A549 (cell line): ENCODE measurements around the gene DBF4B. TPM values are rescaled to one million over a fixed set of nuclear protein-coding genes. Genes with fewer than 3 reads are reported as not detected.

Experiments used
- ATAC-seq, 2 experiments: fragments of 200-7000 bp in 1 of 2; fragments of >200 bp in 1 of 2; cut with Nextera tagmentation in 1 of 2; cut with Tn5 transposase in 1 of 2; 3 replicates each; pipeline versions ENCODE4 v1.8.0 to v1.9.1; 2018 to 2020; ENCODE audit warnings: mild to moderate bottlenecking in 1 of 2, moderate library complexity in 1 of 2
- CTCF ChIA-PET: fragments of 300-600 bp; sonication (Branson Sonifier 250); formaldehyde crosslinking; extraction: SDS; loops from one replicate; lab custom pipeline; 2021; ENCODE audit warnings: antibody characterized with exemption, inconsistent platforms; lab: Yijun Ruan, JAX
- POLR2A ChIA-PET: fragments of 350-600 bp; formaldehyde crosslinking; extraction: SDS; loops from one replicate; lab custom pipeline; 2021; ENCODE audit warnings: antibody characterized with exemption, inconsistent platforms; lab: Yijun Ruan, JAX
- DNase-seq, 2 experiments: peaks; one replicate each; pipeline versions ENCODE4 v3.0.0 to v3.0.0-alpha.2; 2011 to 2016; ENCODE audit warnings: low read depth in 1 of 2, low spot score in 1 of 2
- FAIRE-seq: peaks from 2 replicates; lab custom pipeline; 2011; peaks lifted over from hg19 to GRCh38; lab: Jason Lieb, UNC
- H3K27ac ChIP-seq, 2 experiments: fragments of >200 bp; sonication (Bioruptor Twin); formaldehyde crosslinking; 3 replicates each; pipeline ENCODE4 v1.5.1; 2016 to 2017
- H3K4me1 ChIP-seq: fragments of >200 bp; sonication (Bioruptor Twin); formaldehyde crosslinking; 3 replicates; pipeline ENCODE4 v1.6.1; 2016
- H3K4me2 ChIP-seq: fragments of >200 bp; sonication (Bioruptor Twin); formaldehyde crosslinking; 3 replicates; pipeline ENCODE4 v1.6.1; 2016
- H3K4me3 ChIP-seq: fragments of >200 bp; sonication (Bioruptor Twin); formaldehyde crosslinking; 3 replicates; pipeline ENCODE4 v1.5.1; 2016
- H3K9me3 ChIP-seq: fragments of >200 bp; sonication (Bioruptor Twin); formaldehyde crosslinking; 3 replicates; pipeline ENCODE4 v1.6.1; 2016
- BHLHE40 ChIP-seq: IDR thresholded peaks from 2 replicates; pipeline ENCODE4 v1.6.1; 2012; ENCODE audit warnings: low read depth, low read length, inconsistent platforms
- CBX8 ChIP-seq: fragments of 200-600 bp; sonication (generic); IDR thresholded peaks from 2 replicates; pipeline ENCODE4 v1.6.1; 2016
- CTCF ChIP-seq: fragments of >200 bp; sonication (Bioruptor Twin); formaldehyde crosslinking; IDR thresholded peaks from 3 replicates; pipeline ENCODE4 v1.5.1; 2016
- EHMT2 ChIP-seq: fragments of 200-600 bp; sonication (generic); IDR thresholded peaks from 2 replicates; pipeline ENCODE4 v1.6.1; 2016; ENCODE audit warnings: antibody characterized with exemption, low read depth, mild to moderate bottlenecking, moderate library complexity
- ELK1 ChIP-seq: fragments of 150-350 bp; IDR thresholded peaks from 2 replicates; pipeline ENCODE4 v1.6.1; 2014; ENCODE audit warnings: low read depth, mild to moderate bottlenecking, low read length
- HOXB5 ChIP-seq: fragments of 250-450 bp; sonication (Bioruptor Pico); IDR thresholded peaks from 2 replicates; pipeline ENCODE4 v1.5.0; 2020; ENCODE audit warnings: mild to moderate bottlenecking, moderate library complexity
- JUN ChIP-seq, 2 experiments: fragments of >200 bp; sonication (Bioruptor Twin); formaldehyde crosslinking; IDR thresholded peaks; 2 replicates in 1 of 2; 3 replicates in 1 of 2; pipeline ENCODE4 v1.6.1; 2016 to 2017
- KDM5A ChIP-seq: fragments of 200-600 bp; sonication (generic); IDR thresholded peaks from 2 replicates; pipeline ENCODE4 v1.6.1; 2016; ENCODE audit warnings: antibody characterized with exemption, mild to moderate bottlenecking
- MAFK ChIP-seq: fragments of 450-650 bp; IDR thresholded peaks from 2 replicates; pipeline ENCODE4 v1.6.1; 2014; ENCODE audit not compliant: partially characterized antibody
- MYC ChIP-seq: IDR thresholded peaks from 2 replicates; pipeline ENCODE4 v1.6.1; 2012; ENCODE audit warnings: mild to moderate bottlenecking, inconsistent platforms, low read length, improper control_type of control experiment, borderline replicate concordance
- PHF8 ChIP-seq: fragments of 200-600 bp; sonication (generic); IDR thresholded peaks from 2 replicates; pipeline ENCODE4 v1.6.1; 2016; ENCODE audit warnings: low read depth, mild to moderate bottlenecking, antibody characterized with exemption, moderate library complexity, borderline replicate concordance
- RCOR1 ChIP-seq: fragments of 150-350 bp; IDR thresholded peaks from 2 replicates; pipeline ENCODE4 v1.6.1; 2014; ENCODE audit warnings: antibody characterized with exemption, low read length, low read depth
- REST ChIP-seq: fragments of 200-600 bp; sonication (generic); IDR thresholded peaks from 2 replicates; pipeline ENCODE4 v1.6.1; 2016; ENCODE audit warnings: antibody characterized with exemption, mild to moderate bottlenecking, moderate library complexity
- RNF2 ChIP-seq: fragments of 200-600 bp; sonication (generic); IDR thresholded peaks from 2 replicates; pipeline ENCODE4 v1.6.1; 2016; ENCODE audit warnings: low read depth, mild to moderate bottlenecking, antibody characterized with exemption, moderate library complexity, borderline replicate concordance
- SMC3 ChIP-seq: fragments of >200 bp; sonication (Bioruptor Twin); formaldehyde crosslinking; IDR thresholded peaks from 3 replicates; pipeline ENCODE4 v1.6.1; 2018; ENCODE audit warnings: inconsistent platforms
- SREBF2 ChIP-seq: fragments of 450-650 bp; IDR thresholded peaks from 2 replicates; pipeline ENCODE4 v1.6.1; 2014; ENCODE audit warnings: mild to moderate bottlenecking, moderate library complexity
- ZNF302 ChIP-seq: fragments of 250-450 bp; sonication (Bioruptor Pico); IDR thresholded peaks from 2 replicates; pipeline ENCODE4 v1.9.0; 2021; ENCODE audit warnings: inconsistent platforms, mild to moderate bottlenecking, moderate library complexity
- WGBS: methylation state at CpG from one replicate; pipeline ENCODE4 v1.1.6; 2017; ENCODE audit errors: missing lambda C conversion rate; 5-methylcytosine and 5-hydroxymethylcytosine counted together
- polyA plus RNA-seq, 4 experiments: library from polyadenylated mRNA; depleted of rRNA in 3 of 4; stranded (reverse); fragments of >200 nt; fragmentation: RNase III in 1 of 4; extraction: RNeasy Plus Mini Kit Qiagen cat#74134 plus additional on column Dnase treatment in 1 of 4; gene quantifications; 2 replicates in 3 of 4; 3 replicates in 1 of 4; pipeline ENCODE4 v1.2.3, GENCODE V29; 2011 to 2017
- TF ChIP-seq, protein P1 (sequence below): fragments of 250-450 bp; sonication (Bioruptor Pico); IDR thresholded peaks from 2 replicates; pipeline ENCODE4 v1.5.0; 2021; ENCODE audit warnings: mild to moderate bottlenecking, moderate library complexity, borderline replicate concordance
- TF ChIP-seq, protein P2 (sequence below): IDR thresholded peaks from 2 replicates; pipeline ENCODE4 v1.6.1; 2012

DBF4B gene
- polyA plus RNA-seq, 2 of the 4 experiments (the other 2 are of a cell fraction) = 16.9 to 32.3 TPM

- Histone ChIP-seq H3K27ac (no peak overlapping the region), H3K4me2 (no peak overlapping the region), H3K9me3 (no peaks in the 10 kb centered on the region)
- FAIRE-seq (no peak), ATAC-seq (peak in 1 of 2 experiments; percentile 14; a peak in 2 of 6 replicates)
- 85% methylated on average over 19 of the region's 19 CpGs for whole genome bisulfite sequencing
- ChIA-PET POLR2A (interaction anchor here (0.5 kb wide), 1 partner anchor 122 kb away, joined by 3 read pairs; no protein-coding TSS in a partner anchor), CTCF (interaction anchor here (0.7 to 4.2 kb wide), 10 partner anchors 12 to 216 kb away, joined by 3 to 17 read pairs (median 6); no protein-coding TSS in a partner anchor)
- TF ChIP-seq HOXB5 (no peak), RCOR1 (no peak), ELK1 (no peak), JUN (IDR thresholded peaks at IDR 0.05) (no peak), ZNF302 (no peak), EHMT2 (no peak), CTCF (no peak), MAFK (no peak), KDM5A (no peak), REST (no peak), PHF8 (no peak), SMC3 (no peak), RNF2 (no peak), BHLHE40 (no peak), SREBF2 (no peak), MYC (no peak), CBX8 (no peak)
- TF ChIP-seq, protein P1, sequence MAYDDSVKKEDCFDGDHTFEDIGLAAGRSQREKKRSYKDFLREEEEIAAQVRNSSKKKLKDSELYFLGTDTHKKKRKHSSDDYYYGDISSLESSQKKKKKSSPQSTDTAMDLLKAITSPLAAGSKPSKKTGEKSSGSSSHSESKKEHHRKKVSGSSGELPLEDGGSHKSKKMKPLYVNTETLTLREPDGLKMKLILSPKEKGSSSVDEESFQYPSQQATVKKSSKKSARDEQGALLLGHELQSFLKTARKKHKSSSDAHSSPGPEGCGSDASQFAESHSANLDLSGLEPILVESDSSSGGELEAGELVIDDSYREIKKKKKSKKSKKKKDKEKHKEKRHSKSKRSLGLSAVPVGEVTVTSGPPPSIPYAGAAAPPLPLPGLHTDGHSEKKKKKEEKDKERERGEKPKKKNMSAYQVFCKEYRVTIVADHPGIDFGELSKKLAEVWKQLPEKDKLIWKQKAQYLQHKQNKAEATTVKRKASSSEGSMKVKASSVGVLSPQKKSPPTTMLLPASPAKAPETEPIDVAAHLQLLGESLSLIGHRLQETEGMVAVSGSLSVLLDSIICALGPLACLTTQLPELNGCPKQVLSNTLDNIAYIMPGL (CRISPR knock-in tag) = no peak
- TF ChIP-seq, protein P2, sequence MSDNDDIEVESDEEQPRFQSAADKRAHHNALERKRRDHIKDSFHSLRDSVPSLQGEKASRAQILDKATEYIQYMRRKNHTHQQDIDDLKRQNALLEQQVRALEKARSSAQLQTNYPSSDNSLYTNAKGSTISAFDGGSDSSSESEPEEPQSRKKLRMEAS = no peak
- TF ChIP-seq, all 56 proteins: peak for 0
- Histone ChIP-seq H3K4me3 (no peak overlapping the region), H3K4me1 (no peaks in the 10 kb centered on the region)
- DNase-seq = no peak
These were observed 40.9 kb downstream of the DBF4B start for GRCh38 chr17:44749076-44749979.
